Stomach (tissue), 9 donors: Measurements from ENCODE around the gene LGR4. TPM values are rescaled to one million over a fixed set of nuclear protein-coding genes. Genes with fewer than 3 reads are reported as not detected.
"Not testable (repeated sequence)": the region's sequence is repeated elsewhere in the genome, so short reads cannot be mapped to it uniquely, and the experiment has no call there.

Experiments used
- DNase-seq, 2 donors: peaks; one replicate each; pipeline versions ENCODE4 v3.0.0 to v3.0.0-alpha.2; 2013 to 2019
- H3K27ac ChIP-seq, 5 donors: fragments of 200-600 bp in 4 of 5; sonication (generic) in 4 of 5; one replicate each; pipeline ENCODE4 v1.5.1; 2013 to 2019; ENCODE audit warnings: mild to moderate bottlenecking in 1 of 5, moderate library complexity in 1 of 5
- H3K27me3 ChIP-seq, 3 donors: fragments of 200-600 bp; sonication (generic); one replicate each; pipeline ENCODE4 v1.5.1; 2017 to 2019; ENCODE audit warnings: mixed run types in 1 of 3
- H3K36me3 ChIP-seq, 4 donors: fragments of 200-600 bp; sonication (generic); 1 replicate in 3 of 4; 2 replicates in 1 of 4; pipeline ENCODE4 v1.5.1; 2016 to 2019
- H3K4me1 ChIP-seq, 4 donors: fragments of 200-600 bp; sonication (generic); one replicate each; pipeline ENCODE4 v1.5.1; 2016 to 2019
- H3K4me3 ChIP-seq, 4 donors: fragments of 200-600 bp; sonication (generic) in 3 of 4; one replicate each; pipeline ENCODE4 v1.5.1; 2016 to 2019; ENCODE audit warnings: mild to moderate bottlenecking in 1 of 4
- H3K9me3 ChIP-seq, 4 donors: fragments of 200-600 bp; sonication (generic); one replicate each; pipeline ENCODE4 v1.5.1; 2016 to 2019
- EP300 ChIP-seq: sonication (generic); formaldehyde crosslinking; IDR thresholded peaks from one replicate; pipeline ENCODE4 v1.6.1; 2017; ENCODE audit warnings: antibody characterized with exemption
- POLR2A ChIP-seq, 4 donors: fragments of 450-650 bp; IDR thresholded peaks; one replicate each; pipeline ENCODE4 v1.6.1; 2016; ENCODE audit warnings: antibody characterized with exemption in 4 of 4, control low read depth in 2 of 4, mild to moderate bottlenecking in 1 of 4, moderate library complexity in 1 of 4
- POLR2AphosphoS5 ChIP-seq, 3 donors: sonication (generic); formaldehyde crosslinking; IDR thresholded peaks; one replicate each; pipeline ENCODE4 v1.6.1; 2016; ENCODE audit warnings: antibody characterized with exemption in 3 of 3
- WGBS, 5 donors: extraction: QIAGEN DNeasy Blood & Tissue Kit in 3 of 5; methylation state at CpG; one replicate each; pipeline versions ENCODE4 v1.1.5 to v1.1.7; 2013 to 2018; 5-methylcytosine and 5-hydroxymethylcytosine counted together
- intact Hi-C: fragments of 100-400 bp; cut with DNase I; formaldehyde crosslinking; loops from one replicate; pipeline ENCODE4 v1.15.1; 2023; ENCODE audit warnings: low total_unique reads
- polyA plus RNA-seq, 3 donors: library from polyadenylated mRNA; stranded (reverse); fragments of 200-250 nt; gene quantifications; one replicate each; pipeline ENCODE4 v1.2.3, GENCODE V29; 2013
- total RNA-seq, 5 donors: library from RNA; depleted of rRNA; stranded (reverse); fragments of >200 nt; gene quantifications; one replicate each; pipeline versions ENCODE4 v1.1.0 to v1.2.3, GENCODE V29; 2014 to 2016
- TF ChIP-seq, protein P1 (sequence below), 7 experiments: fragments of 450-650 bp in 4 of 7; fragments of 200-600 bp in 3 of 7; sonication (generic) in 3 of 7; IDR thresholded peaks; one replicate each; pipeline ENCODE4 v1.5.1; 2016 to 2019; ENCODE audit warnings: antibody characterized with exemption in 7 of 7, control low read depth in 2 of 7, mild to moderate bottlenecking in 1 of 7
- donor health status: healthy with polysubstance abuse.
- donor health status: Bipolar disorder and iron deficiency.
- donor health status: healthy.

The LGR4 gene
- total and polyA plus RNA-seq, 8 donors: 5.6 to 236 (median 31.3) TPM

DNA sequence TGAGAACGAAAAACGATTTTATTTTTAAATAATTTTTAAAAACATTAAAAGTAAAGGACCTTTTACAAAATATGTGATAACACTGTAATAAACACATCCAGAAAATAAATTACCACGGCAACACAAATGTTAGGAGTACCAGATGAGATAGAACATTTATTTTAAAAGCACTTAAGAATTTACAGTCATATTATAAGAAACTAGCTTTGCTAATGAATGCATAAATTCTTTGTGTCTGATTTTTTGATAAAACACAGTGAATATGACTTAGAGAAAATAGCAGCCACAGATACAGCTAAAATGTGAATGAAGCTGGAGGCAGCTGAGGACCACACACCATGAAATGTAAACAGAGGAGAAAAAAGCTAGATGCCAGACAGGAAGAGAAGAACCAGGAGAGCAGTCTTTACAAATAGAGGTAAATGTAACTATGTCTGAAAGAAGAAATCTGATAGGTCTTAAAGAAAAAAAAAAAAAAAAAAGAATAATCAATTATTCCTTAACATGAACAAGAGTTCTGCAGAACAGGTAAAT is 124.2 kb downstream of the LGR4 start:
- Histone ChIP-seq H3K4me3 (no peak overlapping the region), H3K36me3 (no peaks in the 10 kb centered on the region), H3K27me3 (no peaks in the 10 kb centered on the region), H3K4me1 (peaks cover 0 to 22% (median 7%) of the 10 kb centered on the region in 4 donors), H3K9me3 (no peaks in the 10 kb centered on the region), H3K27ac (peak overlapping the region in 1 of 5 donors; percentile 67)
- TF ChIP-seq EP300 (no peak), POLR2AphosphoS5 (IDR thresholded peaks at IDR 0.05) (no peak), POLR2A (IDR thresholded peaks at IDR 0.05) (no peak)
- TF ChIP-seq, protein P1, sequence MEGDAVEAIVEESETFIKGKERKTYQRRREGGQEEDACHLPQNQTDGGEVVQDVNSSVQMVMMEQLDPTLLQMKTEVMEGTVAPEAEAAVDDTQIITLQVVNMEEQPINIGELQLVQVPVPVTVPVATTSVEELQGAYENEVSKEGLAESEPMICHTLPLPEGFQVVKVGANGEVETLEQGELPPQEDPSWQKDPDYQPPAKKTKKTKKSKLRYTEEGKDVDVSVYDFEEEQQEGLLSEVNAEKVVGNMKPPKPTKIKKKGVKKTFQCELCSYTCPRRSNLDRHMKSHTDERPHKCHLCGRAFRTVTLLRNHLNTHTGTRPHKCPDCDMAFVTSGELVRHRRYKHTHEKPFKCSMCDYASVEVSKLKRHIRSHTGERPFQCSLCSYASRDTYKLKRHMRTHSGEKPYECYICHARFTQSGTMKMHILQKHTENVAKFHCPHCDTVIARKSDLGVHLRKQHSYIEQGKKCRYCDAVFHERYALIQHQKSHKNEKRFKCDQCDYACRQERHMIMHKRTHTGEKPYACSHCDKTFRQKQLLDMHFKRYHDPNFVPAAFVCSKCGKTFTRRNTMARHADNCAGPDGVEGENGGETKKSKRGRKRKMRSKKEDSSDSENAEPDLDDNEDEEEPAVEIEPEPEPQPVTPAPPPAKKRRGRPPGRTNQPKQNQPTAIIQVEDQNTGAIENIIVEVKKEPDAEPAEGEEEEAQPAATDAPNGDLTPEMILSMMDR (IDR thresholded peaks at IDR 0.05): no peak
- 12 to 30% (median 20%) methylated on average over 3 of the region's 3 CpGs for WGBS, 5 donors
- intact Hi-C loops: no loop called here
- peak in 1 of 2 donors; percentile 43 for DNase-seq

DNA sequence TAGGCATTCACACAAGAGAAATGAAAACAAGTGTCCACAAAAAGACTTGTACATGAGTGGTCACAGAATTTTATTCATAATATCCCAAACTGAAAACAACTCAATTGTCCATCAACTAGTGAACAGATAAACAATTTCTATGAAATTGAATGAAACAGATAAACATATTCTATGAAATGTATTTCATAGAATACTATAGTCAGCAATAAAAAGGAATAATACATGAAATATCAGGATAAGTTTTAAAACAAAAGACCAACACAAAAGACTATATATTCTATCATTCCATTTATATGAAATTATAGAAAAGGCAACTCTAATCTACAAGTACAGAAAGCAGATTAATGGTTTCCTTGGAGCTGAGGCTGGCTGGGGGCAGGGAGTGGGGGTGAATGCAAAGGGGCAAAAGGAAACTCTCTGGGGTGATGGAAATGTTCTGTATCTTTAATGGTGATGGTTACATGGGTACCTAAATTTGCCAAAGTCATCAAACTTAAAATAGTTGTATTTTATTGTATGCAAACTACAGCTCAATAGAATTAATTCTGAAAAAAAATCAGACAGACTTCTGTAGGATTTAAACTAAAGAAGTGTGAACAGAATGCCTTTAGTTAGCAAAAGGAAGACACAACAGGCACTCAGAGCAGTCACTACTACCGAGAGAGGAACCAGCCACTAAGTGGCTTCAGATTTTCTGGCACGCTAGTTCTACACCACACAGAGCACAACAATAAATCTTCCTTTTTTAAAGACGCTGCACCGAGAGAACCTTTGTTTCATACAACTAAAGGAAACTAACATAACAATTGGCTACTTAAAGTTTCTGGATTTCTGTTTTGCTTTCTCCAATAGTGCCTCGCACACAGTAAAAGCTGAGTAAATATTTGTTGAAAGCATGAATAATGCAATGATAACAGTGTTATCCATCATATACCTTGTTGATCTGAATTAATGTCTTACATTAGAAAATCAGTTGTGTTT is 124.9 kb downstream of the LGR4 start:
- TF ChIP-seq POLR2AphosphoS5 (IDR thresholded peaks at IDR 0.05) (no peak), EP300 (no peak), POLR2A (IDR thresholded peaks at IDR 0.05) (no peak)
- TF ChIP-seq, protein P1 (IDR thresholded peaks at IDR 0.05): no peak
- no peaks in the 10 kb centered on the region for H3K27me3 ChIP-seq
- peaks cover 0 to 22% (median 7%) of the 10 kb centered on the region in 4 donors for H3K4me1 ChIP-seq
- peak in 1 of 2 donors; percentile 39 for DNase-seq
- H3K27ac ChIP-seq: peak overlapping the region in 4 of 5 donors; percentile 58 to 82 (median 68)
- no peak overlapping the region for H3K4me3 ChIP-seq
- H3K36me3 ChIP-seq: no peaks in the 10 kb centered on the region
- no peaks in the 10 kb centered on the region for H3K9me3 ChIP-seq
- intact Hi-C loops: no loop called here
- WGBS, 5 donors: 16 to 30% (median 24%) methylated on average over 5 of the region's 5 CpGs

GRCh38 chr11:27339941-27340340 is 132.6 kb downstream of the LGR4 start:
- Histone ChIP-seq H3K4me1 (no peaks in the 10 kb centered on the region), H3K36me3 (peaks cover 0 to 11% (median 4%) of the 10 kb centered on the region in 4 donors), H3K27ac (no peak overlapping the region), H3K9me3 (no peaks in the 10 kb centered on the region), H3K27me3 (no peaks in the 10 kb centered on the region), H3K4me3 (no peak overlapping the region)
- WGBS, 5 donors: 84 to 94% (median 89%) methylated on average over 3 of the region's 3 CpGs
- intact Hi-C loops: no loop called here
- TF ChIP-seq, protein P1 (IDR thresholded peaks at IDR 0.05): no peak
- no peak for TF ChIP-seq POLR2AphosphoS5 (IDR thresholded peaks at IDR 0.05)
- TF ChIP-seq POLR2A (IDR thresholded peaks at IDR 0.05): no peak
- TF ChIP-seq EP300: no peak
- no peak for DNase-seq

- H3K9me3 ChIP-seq, H3K27ac ChIP-seq, H3K4me3 ChIP-seq, DNase-seq, intact Hi-C loops, H3K27me3 ChIP-seq, H3K4me1 ChIP-seq: not testable (repeated sequence)
- H3K36me3 ChIP-seq: peaks cover 0 to 11% (median under 1%) of the 10 kb centered on the region in 4 donors
- 93 to 99% (median 95%) methylated on average over 4 of the region's 4 CpGs for WGBS, 5 donors
These were observed 137.8 kb downstream of the LGR4 start for GRCh38 chr11:27334764-27335163.
